Measurements from ENCODE around the gene DIP2C. TPM values are rescaled to one million over a fixed set of nuclear protein-coding genes. Genes with fewer than 3 reads are reported as not detected.

The DIP2C gene
- total RNA-seq, 1 experiment from 2014 or later = 10.7 TPM

GRCh38 chr10:501596-501995, 187.9 kb downstream of the DIP2C start:
- no peak for DNase-seq
- H3K9me3 ChIP-seq = no peaks in the 10 kb centered on the region
- H3K36me3 ChIP-seq = no peaks in the 10 kb centered on the region
- H3K27me3 ChIP-seq = no peaks in the 10 kb centered on the region
- H3K4me3 ChIP-seq = no peak overlapping the region

- H3K36me3 ChIP-seq = no peaks in the 10 kb centered on the region
- no peaks in the 10 kb centered on the region for H3K9me3 ChIP-seq
- H3K27me3 ChIP-seq = no peaks in the 10 kb centered on the region
- no peak overlapping the region for H3K4me3 ChIP-seq
- DNase-seq = no peak
These were observed 188.6 kb downstream of the DIP2C start for GRCh38 chr10:500876-501275.

GRCh38 chr10:499991-500390, 189.5 kb downstream of the DIP2C start:
- no peak for DNase-seq
- Histone ChIP-seq H3K27me3 (no peaks in the 10 kb centered on the region), H3K4me3 (no peak overlapping the region), H3K9me3 (no peaks in the 10 kb centered on the region), H3K36me3 (no peaks in the 10 kb centered on the region)

- H3K9me3 ChIP-seq = no peaks in the 10 kb centered on the region
- no peak overlapping the region for H3K4me3 ChIP-seq
- H3K36me3 ChIP-seq = no peaks in the 10 kb centered on the region
- DNase-seq = no peak
- H3K27me3 ChIP-seq = no peaks in the 10 kb centered on the region
These were observed 190.6 kb downstream of the DIP2C start for GRCh38 chr10:498760-499435.

GRCh38 chr10:497898-498451, 191.5 kb downstream of the DIP2C start:
- Histone ChIP-seq H3K9me3 (no peaks in the 10 kb centered on the region), H3K36me3 (no peaks in the 10 kb centered on the region), H3K27me3 (no peaks in the 10 kb centered on the region), H3K4me3 (no peak overlapping the region)
- DNase-seq = no peak

- Histone ChIP-seq H3K27me3 (no peaks in the 10 kb centered on the region), H3K36me3 (no peaks in the 10 kb centered on the region), H3K4me3 (no peak overlapping the region), H3K9me3 (no peaks in the 10 kb centered on the region)
- no peak for DNase-seq
These were observed 192.2 kb downstream of the DIP2C start for GRCh38 chr10:497289-497688.

GRCh38 chr10:494556-494955, 194.9 kb downstream of the DIP2C start:
- H3K27me3 ChIP-seq = no peaks in the 10 kb centered on the region

GRCh38 chr10:494149-494542, 195.3 kb downstream of the DIP2C start:
- Histone ChIP-seq H3K4me3 (no peak overlapping the region), H3K36me3 (no peaks in the 10 kb centered on the region), H3K27me3 (no peaks in the 10 kb centered on the region), H3K9me3 (no peaks in the 10 kb centered on the region)
- DNase-seq = no peak

More at GRCh38 chr10:494556-494955, 194.9 kb downstream of the DIP2C start:
- H3K9me3 ChIP-seq = no peaks in the 10 kb centered on the region
- no peak for DNase-seq
- H3K4me3 ChIP-seq = no peak overlapping the region
- H3K36me3 ChIP-seq = no peaks in the 10 kb centered on the region

GRCh38 chr10:493391-494148, 195.9 kb downstream of the DIP2C start:
- Histone ChIP-seq H3K4me3 (no peak overlapping the region), H3K27me3 (no peaks in the 10 kb centered on the region), H3K36me3 (no peaks in the 10 kb centered on the region), H3K9me3 (no peaks in the 10 kb centered on the region)
- DNase-seq = no peak

- no peak for DNase-seq
- H3K27me3 ChIP-seq = no peaks in the 10 kb centered on the region
- no peak overlapping the region for H3K4me3 ChIP-seq
- no peaks in the 10 kb centered on the region for H3K36me3 ChIP-seq
- H3K9me3 ChIP-seq = no peaks in the 10 kb centered on the region
These were observed 196.6 kb downstream of the DIP2C start for GRCh38 chr10:492836-493235.

- no peaks in the 10 kb centered on the region for H3K27me3 ChIP-seq
- DNase-seq = no peak
These were observed 197.6 kb downstream of the DIP2C start for GRCh38 chr10:491667-492424.

GRCh38 chr10:490891-491571, 198.4 kb downstream of the DIP2C start:
- no peaks in the 10 kb centered on the region for H3K27me3 ChIP-seq
- H3K36me3 ChIP-seq = peaks cover under 1% of the 10 kb centered on the region; the same call in 1 of the 2 replicates
- no peak for DNase-seq
- no peaks in the 10 kb centered on the region for H3K9me3 ChIP-seq
- no peak overlapping the region for H3K4me3 ChIP-seq

More at GRCh38 chr10:491667-492424, 197.6 kb downstream of the DIP2C start:
- no peak overlapping the region for H3K4me3 ChIP-seq
- H3K36me3 ChIP-seq = no peaks in the 10 kb centered on the region
- H3K9me3 ChIP-seq = no peaks in the 10 kb centered on the region

- no peak for DNase-seq
- Histone ChIP-seq H3K9me3 (no peaks in the 10 kb centered on the region), H3K36me3 (peaks cover 2% of the 10 kb centered on the region; the same call in 1 of the 2 replicates), H3K4me3 (no peak overlapping the region), H3K27me3 (no peaks in the 10 kb centered on the region)
These were observed 199.2 kb downstream of the DIP2C start for GRCh38 chr10:490256-490655.

GRCh38 chr10:489330-489729, 200.1 kb downstream of the DIP2C start:
- Histone ChIP-seq H3K9me3 (no peaks in the 10 kb centered on the region), H3K4me3 (no peak overlapping the region), H3K27me3 (no peaks in the 10 kb centered on the region), H3K36me3 (peaks cover 4% of the 10 kb centered on the region; the same call in 1 of the 2 replicates)
- no peak for DNase-seq

GRCh38 chr10:488933-489215, 200.6 kb downstream of the DIP2C start:
- Histone ChIP-seq H3K4me3 (no peak overlapping the region), H3K9me3 (no peaks in the 10 kb centered on the region), H3K27me3 (no peaks in the 10 kb centered on the region), H3K36me3 (peaks cover 8% of the 10 kb centered on the region; the same call in 1 of the 2 replicates)
- DNase-seq = no peak

GRCh38 chr10:488081-488932, 201.2 kb downstream of the DIP2C start:
- Histone ChIP-seq H3K27me3 (no peaks in the 10 kb centered on the region), H3K4me3 (no peak overlapping the region), H3K9me3 (no peaks in the 10 kb centered on the region), H3K36me3 (peaks cover 10% of the 10 kb centered on the region; the same call in 1 of the 2 replicates)
- no peak for DNase-seq

Data from MG63 (cell line).